HAP-1 (cell line): ENCODE results near the gene KLK14.

ENCODE experiments used
- DNase-seq, 2 experiments: peaks; one replicate each; pipeline ENCODE4 v3.0.0-alpha.2; 2016 to 2020; ENCODE audit warnings: low spot score in 2 of 2
- H3K27me3 ChIP-seq: fragments of 250-450 bp; sonication (Bioruptor Pico); 2 replicates; pipeline ENCODE4 v1.5.1; 2020; ENCODE audit warnings: low read depth, mild to moderate bottlenecking, moderate library complexity
- H3K36me3 ChIP-seq: fragments of 250-450 bp; sonication (Bioruptor Pico); replicated peaks from 2 replicates; pipeline ENCODE4 v1.5.1; 2020; ENCODE audit warnings: mild to moderate bottlenecking
- H3K4me1 ChIP-seq: fragments of 250-450 bp; sonication (Bioruptor Pico); 2 replicates; pipeline ENCODE4 v1.5.1; 2020; ENCODE audit warnings: mild to moderate bottlenecking
- H3K4me3 ChIP-seq: fragments of 250-450 bp; sonication (Bioruptor Pico); 2 replicates; pipeline ENCODE4 v1.5.1; 2020; ENCODE audit warnings: mild to moderate bottlenecking, moderate library complexity
- H3K9me3 ChIP-seq: fragments of 250-450 bp; sonication (Bioruptor Pico); 2 replicates; pipeline ENCODE4 v1.5.1; 2020; ENCODE audit warnings: mild to moderate bottlenecking, moderate library complexity
- in situ Hi-C: fragments of 300-500 bp; cut with MboI; formaldehyde crosslinking; loops from 3 replicates; pipeline ENCODE4 v1.14.3; 2020; ENCODE audit warnings: low sequenced_read_pairs, inconsistent platforms, mixed read lengths

The KLK14 gene

DNA sequence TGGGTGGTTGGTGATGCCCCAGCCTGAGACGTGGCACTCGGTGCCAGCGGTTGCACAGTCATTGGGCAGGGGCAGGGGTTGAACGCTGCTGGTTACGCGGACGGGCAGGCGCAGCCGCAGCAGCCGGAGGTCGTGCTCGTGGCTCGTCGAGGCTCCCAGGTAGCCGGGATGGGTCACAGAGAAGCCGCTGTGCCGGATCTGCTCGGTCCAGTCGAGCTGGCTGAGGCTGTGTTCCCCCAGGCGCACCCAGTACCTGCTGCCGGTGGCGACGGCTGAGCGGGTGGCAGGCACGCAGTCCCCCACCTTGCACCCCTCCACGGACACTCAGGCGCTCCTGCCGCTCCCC is 50.8 kb downstream of the KLK14 start:
- Histone ChIP-seq H3K27me3 (peaks cover 3% of the 10 kb centered on the region; the same call in 1 of the 2 replicates), H3K4me1 (no peaks in the 10 kb centered on the region), H3K4me3 (no peak overlapping the region), H3K9me3 (no peaks in the 10 kb centered on the region), H3K36me3 (no peaks in the 10 kb centered on the region)
- no peak for DNase-seq
- in situ Hi-C loops, result no loop called here

DNA sequence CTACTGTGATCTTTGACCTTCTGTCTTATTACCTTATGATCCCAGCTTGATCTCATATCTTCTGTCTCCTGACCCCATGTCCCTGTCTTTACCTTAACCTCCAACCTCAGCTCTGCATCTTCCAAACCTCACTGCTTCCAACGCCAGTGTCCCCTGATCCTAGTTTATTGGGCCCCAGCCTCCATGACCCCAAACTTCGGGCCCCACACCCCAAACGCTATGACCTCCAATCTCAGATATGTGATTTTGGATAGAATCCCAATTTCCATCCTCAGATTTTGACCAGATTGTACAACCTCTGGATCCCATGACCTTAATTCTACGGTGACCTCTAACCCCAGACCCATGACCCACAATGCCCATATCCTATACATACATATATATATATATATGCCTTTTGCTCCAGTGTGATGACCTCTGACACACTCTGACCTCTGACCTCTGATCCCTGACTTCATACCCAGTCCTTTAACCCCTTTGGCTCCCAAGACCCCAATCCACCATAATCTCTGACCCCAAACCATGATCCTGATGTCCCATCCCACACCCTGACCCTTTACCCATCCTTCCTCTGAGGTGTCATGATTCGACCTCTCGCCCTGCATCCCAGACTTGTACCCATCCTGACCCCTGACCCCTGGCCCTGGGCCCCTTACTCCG is 51.3 kb downstream of the KLK14 start:
- in situ Hi-C loops, result no loop called here
- Histone ChIP-seq H3K4me1 (no peaks in the 10 kb centered on the region), H3K9me3 (no peaks in the 10 kb centered on the region), H3K27me3 (peaks cover 3% of the 10 kb centered on the region; the same call in 1 of the 2 replicates), H3K36me3 (no peaks in the 10 kb centered on the region), H3K4me3 (no peak overlapping the region)
- DNase-seq, result no peak

DNA sequence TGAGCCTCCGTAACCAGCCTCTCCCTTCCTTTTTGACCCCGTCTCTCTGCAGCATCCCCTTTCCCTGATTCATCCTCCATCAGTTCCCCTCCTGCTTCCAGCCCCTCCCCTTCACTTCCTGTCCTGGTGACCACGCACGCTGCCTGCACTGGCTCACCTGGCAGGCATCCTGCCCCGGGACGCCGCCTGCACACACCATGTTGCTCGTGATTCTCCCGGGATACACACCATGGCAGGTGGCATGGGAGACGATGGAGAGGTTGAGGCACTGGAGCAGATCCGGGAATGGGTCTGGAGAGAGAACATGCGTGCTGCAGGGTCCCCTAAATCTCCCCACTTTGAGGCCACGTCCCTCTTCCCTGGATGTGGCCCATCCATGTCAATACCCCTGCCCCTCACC is 52.1 kb downstream of the KLK14 start:
- no peaks in the 10 kb centered on the region for H3K4me1 ChIP-seq
- in situ Hi-C loops, result no loop called here
- H3K9me3 ChIP-seq, result no peaks in the 10 kb centered on the region

GRCh38 chr19:51029718-51030117 is 53.0 kb downstream of the KLK14 start:
- Histone ChIP-seq H3K9me3 (no peaks in the 10 kb centered on the region), H3K36me3 (no peaks in the 10 kb centered on the region), H3K27me3 (peaks cover 8% of the 10 kb centered on the region; the same call in 1 of the 2 replicates), H3K4me3 (no peak overlapping the region), H3K4me1 (no peaks in the 10 kb centered on the region)
- in situ Hi-C loops, result no loop called here
- no peak for DNase-seq

More for the DNA sequence above, 52.1 kb downstream of the KLK14 start:
- no peak for DNase-seq
- H3K4me3 ChIP-seq, result no peak overlapping the region
- peaks cover 5% of the 10 kb centered on the region; the same call in 1 of the 2 replicates for H3K27me3 ChIP-seq
- no peaks in the 10 kb centered on the region for H3K36me3 ChIP-seq
